ENCODE data around the gene HORMAD2. TPM values are rescaled to one million over a fixed set of nuclear protein-coding genes. Genes with fewer than 3 reads are reported as not detected.
"Not testable (repeated sequence)": the region's sequence is repeated elsewhere in the genome, so short reads cannot be mapped to it uniquely, and the experiment has no call there.

Gene HORMAD2
- total RNA-seq, 1 donor from 2014 or later: not detected

DNA sequence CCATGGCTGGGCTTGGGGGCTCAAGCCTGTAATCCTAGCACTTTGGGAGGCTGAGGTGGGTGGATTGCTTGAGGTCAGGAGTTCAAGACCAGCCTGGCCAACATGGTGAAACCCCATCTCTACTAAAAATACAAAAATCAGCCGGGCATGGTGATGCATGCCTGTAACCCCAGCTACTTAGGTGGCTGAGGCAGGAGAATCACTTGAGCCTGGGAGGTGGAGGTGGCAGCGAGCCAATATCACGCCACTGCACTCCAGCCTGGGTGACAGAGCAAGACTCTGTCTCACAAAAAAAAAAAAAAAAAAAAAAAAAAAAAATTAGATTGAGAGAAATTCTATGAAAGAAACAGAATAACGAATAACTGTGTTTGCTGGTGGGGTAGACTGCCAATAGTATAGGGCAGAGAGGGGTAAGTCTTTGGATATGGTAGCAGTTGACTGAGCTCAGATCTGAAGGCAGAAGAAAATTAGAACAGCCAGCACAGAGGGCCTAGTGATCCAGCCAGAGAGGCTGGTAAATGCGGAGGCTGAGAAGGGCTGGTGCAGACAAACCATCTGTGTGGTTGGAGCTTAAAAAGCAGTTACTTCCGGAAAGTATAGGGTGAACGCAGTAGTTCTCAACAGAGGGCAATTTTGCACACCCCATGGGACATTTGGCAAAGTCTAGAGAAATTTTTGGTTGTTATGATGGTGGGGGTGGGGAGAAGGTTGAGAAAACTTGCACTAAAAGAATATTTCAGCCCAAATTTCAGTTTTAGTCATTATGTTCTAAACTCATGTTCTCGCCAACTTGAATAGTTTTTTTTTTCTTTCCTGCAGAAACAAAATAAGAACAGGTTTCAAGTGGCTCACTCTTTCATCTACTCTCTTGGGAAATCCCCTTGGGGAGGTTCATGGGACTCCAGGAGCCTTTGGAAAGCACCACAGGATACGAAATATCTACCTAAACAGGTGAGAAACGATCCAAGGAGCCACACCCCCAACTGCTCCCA lies 1.6 kb upstream of the HORMAD2 start:
- Mint-ChIP-seq H3K9me3 (no peaks in the 10 kb centered on the region), H3K4me1 (peaks cover 18% of the 10 kb centered on the region), H3K27me3 (ENCODE audit: insufficient read depth, low read depth) (peaks cover 3% of the 10 kb centered on the region), H3K4me3 (peak overlapping the region; percentile 14), H3K36me3 (no peaks in the 10 kb centered on the region), H3K27ac (no peak overlapping the region)
- DNase-seq (ENCODE audit: low spot score): no peak
- H3K79me2 ChIP-seq (ENCODE audit: low read depth): no peaks in the 10 kb centered on the region
- no peak overlapping the region for H2AFZ ChIP-seq (replicated peaks)
- H3F3A ChIP-seq (ENCODE audit: low read depth): peaks cover 4% of the 10 kb centered on the region
- H3K36me3 ChIP-seq: no peaks in the 10 kb centered on the region
- H3K9ac ChIP-seq: no peak overlapping the region
- no peak for TF ChIP-seq EZH2 (IDR thresholded peaks at IDR 0.05)
- no peak for TF ChIP-seq CTCF (IDR thresholded peaks at IDR 0.05)
- no peak for TF ChIP-seq EZH2phosphoT487 (IDR thresholded peaks at IDR 0.05)
- H3K4me2 ChIP-seq: no peak overlapping the region
- H3K27ac ChIP-seq: no peak overlapping the region
- H3K9me3 ChIP-seq (ENCODE audit: low read depth): no peaks in the 10 kb centered on the region
- H3K4me1 ChIP-seq: no peaks in the 10 kb centered on the region
- no peak overlapping the region for H3K4me3 ChIP-seq
- H4K20me1 ChIP-seq (ENCODE audit: low read depth): no peaks in the 10 kb centered on the region
- H3K27me3 ChIP-seq: peaks cover 19% of the 10 kb centered on the region

GRCh38 chr22:30080805-30081204 lies 541 bp downstream of the HORMAD2 start:
- H3F3A ChIP-seq (ENCODE audit: low read depth): peaks cover 4% of the 10 kb centered on the region
- DNase-seq (ENCODE audit: low spot score): no peak
- Mint-ChIP-seq H3K4me1 (peaks cover 18% of the 10 kb centered on the region), H3K36me3 (no peaks in the 10 kb centered on the region), H3K27ac (no peak overlapping the region), H3K9me3 (no peaks in the 10 kb centered on the region), H3K27me3 (ENCODE audit: insufficient read depth, low read depth) (peaks cover 3% of the 10 kb centered on the region), H3K4me3 (no peak overlapping the region)
- no peak overlapping the region for H3K9ac ChIP-seq
- no peaks in the 10 kb centered on the region for H4K20me1 ChIP-seq (ENCODE audit: low read depth)
- no peak overlapping the region for H2AFZ ChIP-seq (replicated peaks)
- H3K9me3 ChIP-seq (ENCODE audit: low read depth): no peaks in the 10 kb centered on the region
- H3K27ac ChIP-seq: no peak overlapping the region
- H3K4me3 ChIP-seq: no peak overlapping the region
- H3K4me2 ChIP-seq: peak overlapping the region; percentile 72
- peaks cover 3% of the 10 kb centered on the region for H3K27me3 ChIP-seq
- no peak for TF ChIP-seq EZH2phosphoT487 (IDR thresholded peaks at IDR 0.05)
- no peak for TF ChIP-seq CTCF (IDR thresholded peaks at IDR 0.05)
- no peaks in the 10 kb centered on the region for H3K36me3 ChIP-seq
- no peaks in the 10 kb centered on the region for H3K79me2 ChIP-seq (ENCODE audit: low read depth)
- no peaks in the 10 kb centered on the region for H3K4me1 ChIP-seq

- no peaks in the 10 kb centered on the region for H3K36me3 ChIP-seq
- no peaks in the 10 kb centered on the region for H3K4me1 Mint-ChIP-seq
- H3K36me3 Mint-ChIP-seq: no peaks in the 10 kb centered on the region
- no peak overlapping the region for H3K27ac ChIP-seq
- H3K4me1 ChIP-seq: no peaks in the 10 kb centered on the region
- H3K9ac ChIP-seq: no peak overlapping the region
- H3K27me3 Mint-ChIP-seq (ENCODE audit: insufficient read depth, low read depth): no peaks in the 10 kb centered on the region
- no peak overlapping the region for H3K4me2 ChIP-seq
- no peak overlapping the region for H3K4me3 ChIP-seq
- H3K9me3 ChIP-seq (ENCODE audit: low read depth): no peaks in the 10 kb centered on the region
- no peaks in the 10 kb centered on the region for H3K79me2 ChIP-seq (ENCODE audit: low read depth)
- no peak overlapping the region for H2AFZ ChIP-seq (replicated peaks)
- no peak for TF ChIP-seq EZH2phosphoT487 (IDR thresholded peaks at IDR 0.05)
- no peaks in the 10 kb centered on the region for H4K20me1 ChIP-seq (ENCODE audit: low read depth)
- no peak overlapping the region for H3K4me3 Mint-ChIP-seq
- no peaks in the 10 kb centered on the region for H3K27me3 ChIP-seq
- no peaks in the 10 kb centered on the region for H3K9me3 Mint-ChIP-seq
- H3F3A ChIP-seq (ENCODE audit: low read depth): no peaks in the 10 kb centered on the region
- no peak overlapping the region for H3K27ac Mint-ChIP-seq
- DNase-seq (ENCODE audit: low spot score): no peak
Measured at GRCh38 chr22:30086496-30086895, 6.2 kb downstream of the HORMAD2 start.

DNA sequence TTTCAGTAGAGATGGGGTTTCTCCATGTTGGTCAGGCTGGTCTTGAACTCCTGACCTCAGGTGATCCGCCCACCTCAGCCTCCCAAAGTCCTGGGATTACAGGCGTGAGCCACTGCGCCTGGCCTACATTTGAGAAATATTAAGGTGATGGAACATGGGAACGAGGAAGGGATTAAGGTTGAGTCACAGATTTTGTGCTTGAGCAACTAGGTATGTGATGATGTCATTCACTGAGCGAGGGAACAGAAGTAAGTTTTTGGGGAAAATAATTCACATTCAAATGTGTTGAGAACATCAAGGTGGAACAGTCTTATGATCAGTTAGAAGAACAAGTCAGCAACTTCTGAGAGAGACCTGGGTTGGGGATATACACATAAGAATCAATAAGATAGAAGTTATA lies 6.8 kb downstream of the HORMAD2 start:
- not testable (repeated sequence) for H3K9me3 Mint-ChIP-seq; H4K20me1 ChIP-seq (ENCODE audit: low read depth); H3K4me1 ChIP-seq; DNase-seq (ENCODE audit: low spot score); H3K4me3 Mint-ChIP-seq; H3K27me3 ChIP-seq; H3K27me3 Mint-ChIP-seq (ENCODE audit: insufficient read depth, low read depth); H3K27ac ChIP-seq; H3K4me1 Mint-ChIP-seq; H3K79me2 ChIP-seq (ENCODE audit: low read depth); H3K36me3 Mint-ChIP-seq; H3K27ac Mint-ChIP-seq; H3K9ac ChIP-seq; H3K4me3 ChIP-seq; H2AFZ ChIP-seq (replicated peaks); H3K9me3 ChIP-seq (ENCODE audit: low read depth); H3F3A ChIP-seq (ENCODE audit: low read depth); H3K4me2 ChIP-seq; H3K36me3 ChIP-seq
